Activated CD4-positive, alpha-beta T cell treated with anti-CD3 and anti-CD28 coated beads, Interleukin-2, Interleukin-6, amounts not matched to agents 100 ng/mL and 50 ng/mL, durations not matched to agents 16 hours and 8 hours (primary cell): Measurements from ENCODE around the gene MYADM.
"Not testable (repeated sequence)": the region's sequence is repeated elsewhere in the genome, so short reads cannot be mapped to it uniquely, and the experiment has no call there.

ENCODE experiments used
- DNase-seq: peaks from one replicate; pipeline ENCODE4 v3.0.0-alpha.2; 2020

MYADM gene

GRCh38 chr19:53868892-53869804, 1.5 kb downstream of the MYADM start:
- peak; percentile 88 for DNase-seq

GRCh38 chr19:53869805-53870484, 2.3 kb downstream of the MYADM start:
- DNase-seq, result not testable (repeated sequence)

GRCh38 chr19:53870485-53870844, 2.8 kb downstream of the MYADM start:
- no peak for DNase-seq

- no peak for DNase-seq
Measured at GRCh38 chr19:53871454-53871853, 3.8 kb downstream of the MYADM start.

GRCh38 chr19:53872762-53873161, 5.1 kb downstream of the MYADM start:
- DNase-seq, result no peak

GRCh38 chr19:53873773-53874605, 6.3 kb downstream of the MYADM start:
- no peak for DNase-seq

- DNase-seq, result no peak
Measured at GRCh38 chr19:53874606-53874990, 6.9 kb downstream of the MYADM start.

- no peak for DNase-seq
Measured at GRCh38 chr19:53875602-53876325, 8.1 kb downstream of the MYADM start.

GRCh38 chr19:53876651-53877224, 9.1 kb downstream of the MYADM start:
- DNase-seq, result no peak

GRCh38 chr19:53877361-53877766, 9.7 kb downstream of the MYADM start:
- no peak for DNase-seq

- no peak for DNase-seq
Measured at GRCh38 chr19:53878776-53879139, 11.1 kb downstream of the MYADM start.

- DNase-seq, result peak; percentile 86
Measured at GRCh38 chr19:53879140-53880081, 11.7 kb downstream of the MYADM start.

GRCh38 chr19:53880711-53881481, 13.2 kb downstream of the MYADM start:
- DNase-seq, result no peak

- peak; percentile 39 for DNase-seq
Measured at GRCh38 chr19:53881482-53882390, 14.1 kb downstream of the MYADM start, which contains the start of gene PRKCG. TSS of gene PRKCG (plus strand) at chr19:53882197. CDS start at chr19:53882495, 298 bp downstream.

GRCh38 chr19:53882391-53883050, 14.8 kb downstream of the MYADM start:
- DNase-seq, result no peak

GRCh38 chr19:53883231-53883661, 15.6 kb downstream of the MYADM start:
- DNase-seq, result no peak

- no peak for DNase-seq
Measured at GRCh38 chr19:53883741-53884140, 16.1 kb downstream of the MYADM start.

GRCh38 chr19:53884256-53884655, 16.6 kb downstream of the MYADM start:
- no peak for DNase-seq
